A549 treated with DMSO at 1 μM for 4 hours (cell line): ENCODE results near the gene TMEM179. TPM values are rescaled to one million over a fixed set of nuclear protein-coding genes. Genes with fewer than 3 reads are reported as not detected.

Source experiments
- total RNA-seq: library from RNA; stranded (reverse); fragments of 200-300 nt; extraction: Qiagen RNA extraction; gene quantifications from 5 replicates; pipeline ENCODE4 v1.2.3, GENCODE V29; 2022; ENCODE audit warnings: low read depth

Gene TMEM179
- total RNA-seq: 0.10 to 0.52 TPM (median 0.29 TPM) in 5 replicates

GRCh38 chr14:104604458-104605449 lies at the start of gene TMEM179:
TSS of gene TMEM179 (minus strand) at chr14:104604772. CDS start at chr14:104604741, 31 bp downstream.

DNA sequence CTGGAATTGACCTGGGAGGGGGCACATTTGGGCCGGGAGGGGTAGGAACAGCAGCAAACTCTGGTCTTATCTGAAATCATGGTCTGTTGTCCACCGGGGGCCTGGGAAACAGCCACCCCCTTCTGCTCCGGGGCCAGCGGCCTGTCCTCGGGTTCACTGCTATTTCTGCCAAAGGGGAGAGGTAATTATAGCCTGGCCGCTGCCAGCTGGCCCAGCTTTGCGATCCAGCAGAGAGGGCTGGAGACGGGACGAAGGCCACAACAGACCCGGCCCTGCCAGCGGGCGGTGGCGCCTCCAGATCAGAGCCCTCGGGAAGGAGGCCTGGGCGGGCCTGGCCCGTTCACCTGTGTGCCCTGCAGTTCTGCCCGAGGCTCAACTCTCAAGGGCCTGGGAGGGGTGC lies 25.1 kb downstream of the TMEM179 start, which contains the start of gene C14orf180:
TSS of gene C14orf180 (plus strand) at position 258 of the 400 bp plus-strand sequence. CDS start 6,667 bp downstream, outside the sequence.

Other genes with a start within 250 kb of the TMEM179 start
- not detected in 5 replicates for gene C14orf180, start 25.0 kb downstream of the TMEM179 start, total RNA-seq
- gene INF2, start 84.8 kb upstream of the TMEM179 start, total RNA-seq: 83.3 to 149 TPM (median 135 TPM) in 5 replicates
- gene ADSS1, start 119.5 kb upstream of the TMEM179 start, total RNA-seq: 5.4 to 8.0 TPM (median 6.4 TPM) in 5 replicates
- gene SIVA1, start 148.4 kb upstream of the TMEM179 start, total RNA-seq: 145 to 215 TPM (median 170 TPM) in 5 replicates
- 85.1 to 117 TPM (median 103 TPM) in 5 replicates for gene AKT1, start 191.0 kb upstream of the TMEM179 start, total RNA-seq
- gene ZBTB42, start 196.3 kb upstream of the TMEM179 start, total RNA-seq: 2.5 to 3.7 TPM (median 3.0 TPM) in 5 replicates